ENCODE data around the gene KCNA2.

- TF ChIP-seq CTCF (IDR thresholded peaks at IDR 0.05) (no peak), EZH2phosphoT487 (IDR thresholded peaks at IDR 0.05) (no peak), EZH2 (IDR thresholded peaks at IDR 0.05) (no peak)
Observed at GRCh38 chr1:110636149-110636935, 30.2 kb upstream of the KCNA2 start.

All from neural progenitor cell (in vitro differentiated cells).